HG02571 (cell line): ENCODE data around the gene PLEKHH2.
"Not testable (repeated sequence)": the region's sequence is repeated elsewhere in the genome, so short reads cannot be mapped to it uniquely, and the experiment has no call there.

Experiments
- ATAC-seq: cut with Tn5 transposase; IDR thresholded peaks from one replicate; pipeline ENCODE4 v1.9.1; 2021; ENCODE audit warnings: mild to moderate bottlenecking, moderate library complexity; ENCODE audit not compliant: unreplicated experiment

The PLEKHH2 gene

DNA sequence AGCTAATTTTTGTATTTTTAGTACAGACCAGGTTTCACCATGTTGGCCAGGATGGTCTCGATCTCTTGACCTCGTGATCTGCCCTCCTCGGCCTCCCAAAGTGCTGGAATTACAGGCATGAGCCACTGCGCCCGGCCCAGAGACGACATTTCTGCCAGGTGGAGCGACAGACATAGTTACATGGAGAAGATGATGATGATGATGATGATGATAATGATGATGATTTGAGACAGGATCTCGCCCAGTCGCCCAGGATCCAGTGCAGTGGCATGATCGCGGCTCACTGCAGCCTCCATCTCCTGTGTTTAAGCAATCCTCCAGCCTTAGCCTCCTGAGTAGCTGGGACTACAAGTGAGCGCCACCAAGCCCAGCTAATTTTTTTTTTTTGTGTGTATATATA lies 907 bp upstream of the PLEKHH2 start:
- not testable (repeated sequence) for ATAC-seq

DNA sequence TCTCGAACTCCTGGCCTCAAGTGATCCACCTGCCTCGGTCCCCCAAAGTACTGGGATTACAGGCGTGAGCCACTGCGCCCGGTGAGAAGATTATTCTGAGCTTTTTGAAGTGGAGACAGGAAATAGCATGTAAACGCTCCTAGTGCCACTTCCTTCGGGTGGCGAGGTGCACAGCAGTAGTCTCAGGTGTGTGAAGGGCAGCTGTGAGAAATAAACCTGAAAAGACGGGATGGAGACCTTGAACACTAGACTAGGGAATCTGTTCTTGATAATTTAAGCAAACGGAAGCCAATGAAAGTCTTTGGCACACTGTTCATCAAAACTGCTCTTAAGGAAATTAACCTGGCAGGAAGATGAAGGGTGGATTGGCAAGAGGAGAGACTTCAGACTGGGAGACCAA lies 439 bp upstream of the PLEKHH2 start:
- no peak for ATAC-seq

DNA sequence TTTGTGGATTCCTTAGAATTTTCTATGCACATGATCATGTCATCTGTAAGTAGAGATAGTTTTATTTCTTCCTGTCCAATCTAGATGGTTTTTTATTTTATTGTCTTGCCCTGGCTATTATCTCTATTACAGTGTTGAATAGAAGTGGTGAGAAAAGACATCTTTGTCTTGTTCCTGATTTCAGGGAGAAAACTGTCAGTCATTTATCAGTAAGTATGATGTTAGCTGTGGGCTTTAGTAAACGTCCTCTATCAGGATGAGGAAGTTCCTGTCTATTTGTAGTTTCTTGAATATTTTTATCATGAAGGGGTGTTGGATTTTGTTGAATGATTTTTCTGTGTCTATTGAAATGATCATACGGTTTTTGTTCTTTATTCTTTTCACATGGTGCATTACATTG lies 5.3 kb downstream of the PLEKHH2 start:
- no peak for ATAC-seq

DNA sequence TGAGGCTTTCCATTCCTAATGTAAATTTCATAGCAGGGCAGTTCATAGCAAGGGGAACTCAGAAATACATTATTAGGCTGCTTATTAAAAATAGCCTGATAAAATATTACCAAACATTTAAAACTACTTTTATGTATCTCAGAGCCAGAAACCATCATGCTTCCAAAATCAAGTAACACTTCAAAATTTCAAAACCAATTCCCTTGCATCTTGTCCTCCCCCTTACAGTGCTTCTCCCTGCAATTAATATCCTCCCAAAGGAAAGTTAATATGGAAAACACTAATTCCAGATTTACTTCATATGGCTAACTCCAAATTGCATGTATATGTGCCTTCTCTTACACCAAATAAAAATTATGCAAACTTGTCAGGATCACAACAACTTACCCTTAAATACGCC lies 6.6 kb downstream of the PLEKHH2 start:
- no peak for ATAC-seq

DNA sequence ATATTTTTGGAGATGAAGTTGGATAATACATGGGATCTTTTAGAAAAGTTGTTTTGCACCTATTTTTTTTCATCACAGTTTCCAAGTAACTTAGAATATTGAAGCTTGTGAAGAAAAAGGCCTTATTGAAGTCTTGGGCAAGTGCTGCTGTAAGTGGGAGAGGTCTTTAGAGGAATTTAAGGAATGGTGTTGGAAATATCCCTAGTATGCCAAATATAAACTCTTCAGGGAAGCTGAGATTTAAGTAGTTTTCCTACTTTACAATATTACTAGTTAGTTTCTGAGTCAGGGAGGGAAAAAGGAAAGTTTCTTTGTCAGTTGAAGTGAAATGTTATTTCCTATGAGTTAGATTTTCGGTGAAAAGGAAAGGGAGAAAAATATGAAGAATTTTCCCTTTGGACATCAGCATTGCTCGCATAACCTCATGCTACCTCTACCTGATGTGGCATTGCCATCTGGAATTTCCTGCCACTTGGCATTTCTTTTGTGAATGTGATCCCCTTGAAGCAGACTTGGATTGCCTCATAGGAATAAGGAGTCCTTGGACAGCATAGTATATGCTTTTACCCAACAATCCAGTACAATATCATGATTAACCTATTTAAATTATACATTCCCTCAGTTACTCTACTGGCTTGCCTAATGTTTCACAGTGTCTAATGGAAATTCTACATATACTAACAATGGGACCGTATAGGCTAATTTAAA lies 12.1 kb downstream of the PLEKHH2 start:
- ATAC-seq, result no peak

DNA sequence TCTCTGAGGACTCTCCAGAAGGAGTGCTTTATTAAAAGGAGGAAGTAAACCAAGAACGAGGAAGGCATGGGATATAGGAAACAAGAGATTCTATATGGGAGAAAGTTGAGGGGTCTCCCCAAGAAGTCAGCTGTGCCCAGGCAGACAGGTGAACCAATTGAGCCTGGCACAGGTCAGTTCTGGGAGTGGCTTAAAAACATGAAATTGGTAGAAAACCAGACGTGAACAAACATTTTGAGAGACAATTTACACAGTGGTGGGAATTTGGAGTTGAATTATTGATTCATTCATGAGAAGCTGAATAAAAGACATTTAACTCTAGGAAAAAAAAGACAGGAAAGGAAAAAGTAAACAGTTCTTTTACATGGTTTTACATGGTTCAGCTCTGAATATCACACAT lies 16.4 kb downstream of the PLEKHH2 start:
- ATAC-seq, result no peak

DNA sequence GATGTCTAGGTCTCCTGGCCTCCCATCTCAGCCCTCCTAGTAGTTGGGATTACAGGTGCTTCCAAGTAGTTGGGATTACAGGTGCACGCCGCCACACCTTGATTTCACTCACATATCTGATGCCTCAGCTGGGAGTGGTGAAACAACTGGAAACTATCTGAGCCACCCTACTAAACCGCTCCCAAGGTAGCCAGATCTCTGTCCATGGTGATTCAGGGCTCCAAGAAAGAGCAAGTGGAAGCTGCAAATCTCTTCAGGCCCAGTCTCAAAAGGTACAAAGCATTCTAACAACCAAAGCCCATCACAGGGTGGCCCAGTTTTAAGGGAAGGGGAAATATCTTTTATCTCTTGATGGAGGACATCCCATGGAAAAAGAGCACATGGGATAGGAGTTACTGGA lies 20.2 kb downstream of the PLEKHH2 start:
- no peak for ATAC-seq

DNA sequence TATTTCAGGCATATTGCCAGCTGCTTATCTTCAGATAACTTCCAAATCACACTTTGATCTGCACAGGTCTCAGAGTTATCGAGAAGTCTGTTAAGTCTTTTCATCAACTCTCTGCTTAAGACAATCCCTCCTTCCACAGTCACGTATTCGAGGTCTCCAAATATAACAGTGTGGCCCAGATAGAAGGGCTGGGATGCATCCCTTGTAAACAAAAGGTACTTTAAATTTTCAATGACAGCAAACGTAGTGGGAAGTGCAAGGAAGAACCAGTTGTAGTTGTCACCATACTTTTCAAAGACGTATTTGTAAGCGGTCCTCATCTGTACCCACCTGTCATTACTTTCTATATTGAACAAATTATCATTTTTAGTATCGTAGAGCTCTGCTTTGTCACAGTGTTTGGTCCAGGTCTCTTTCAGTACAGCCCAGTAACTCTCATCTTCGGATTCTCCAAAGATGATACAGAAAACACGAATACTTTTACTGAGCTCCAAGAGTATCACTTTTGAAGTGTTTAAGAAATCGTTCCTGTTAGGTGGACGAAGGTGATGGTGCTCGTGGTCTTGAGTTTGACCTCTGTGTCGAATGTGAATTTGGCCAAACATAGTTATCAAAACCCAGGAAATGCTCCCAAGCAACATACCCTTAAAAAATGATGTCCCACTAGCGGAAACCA lies 38.7 kb downstream of the PLEKHH2 start:
- no peak for ATAC-seq

DNA sequence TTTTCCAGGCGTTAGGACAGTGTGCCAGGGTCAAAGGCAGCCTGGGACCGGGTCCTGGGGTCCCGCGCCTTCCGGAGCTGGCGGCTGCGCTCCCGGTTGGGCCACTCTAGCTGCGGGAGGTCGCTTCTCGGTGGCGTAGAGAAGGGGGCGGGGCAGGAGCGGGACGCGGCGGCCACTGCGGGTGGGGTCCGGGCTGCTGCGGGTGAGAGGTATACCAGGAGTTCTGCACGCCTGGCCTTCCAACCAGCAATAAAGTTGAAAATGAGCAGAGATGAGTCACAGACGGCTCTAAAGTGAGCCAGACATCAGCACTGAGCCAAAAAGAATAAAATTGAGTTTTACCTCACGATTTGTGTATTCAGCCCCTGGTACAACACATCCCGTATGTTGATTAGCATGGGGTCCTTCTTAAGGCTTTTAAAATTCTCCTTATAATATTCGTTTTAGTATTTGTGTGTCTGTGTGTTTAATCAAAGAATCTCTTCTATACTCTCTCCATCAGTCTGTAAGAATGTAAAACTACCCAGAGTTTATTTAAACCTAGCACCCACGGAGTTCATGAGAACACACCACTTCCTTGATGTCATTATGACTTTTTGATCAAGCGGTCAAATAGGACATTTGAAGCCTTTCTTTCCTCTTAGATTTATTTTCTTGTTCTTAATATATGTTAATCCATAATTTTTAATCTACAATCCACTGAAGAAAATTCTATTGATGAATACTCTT lies 39.4 kb downstream of the PLEKHH2 start, which contains the start of gene C1GALT1C1L:
TSS of gene C1GALT1C1L (minus strand) at position 108 of the 729 bp plus-strand sequence. CDS start at position 1, 107 bp downstream.
- ATAC-seq, result no peak

DNA sequence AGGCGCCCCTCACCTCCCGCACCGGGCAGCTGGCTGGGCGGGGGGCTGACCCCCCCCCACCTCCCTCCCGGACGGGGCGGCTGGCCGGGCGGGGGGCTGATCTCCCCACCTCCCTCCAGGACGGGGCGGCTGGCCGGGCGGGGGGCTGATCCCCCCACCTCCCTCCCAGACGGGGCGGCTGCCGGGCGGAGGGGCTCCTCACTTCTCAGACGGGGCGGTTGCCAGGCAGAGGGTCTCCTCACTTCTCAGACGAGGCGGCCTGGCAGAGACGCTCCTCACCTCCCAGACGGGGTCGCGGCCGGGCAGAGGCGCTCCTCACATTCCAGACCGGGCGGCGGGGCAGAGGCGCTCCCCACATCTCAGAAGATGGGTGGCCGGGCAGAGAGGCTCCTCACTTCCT lies 40.7 kb downstream of the PLEKHH2 start:
- ATAC-seq, result not testable (repeated sequence)

DNA sequence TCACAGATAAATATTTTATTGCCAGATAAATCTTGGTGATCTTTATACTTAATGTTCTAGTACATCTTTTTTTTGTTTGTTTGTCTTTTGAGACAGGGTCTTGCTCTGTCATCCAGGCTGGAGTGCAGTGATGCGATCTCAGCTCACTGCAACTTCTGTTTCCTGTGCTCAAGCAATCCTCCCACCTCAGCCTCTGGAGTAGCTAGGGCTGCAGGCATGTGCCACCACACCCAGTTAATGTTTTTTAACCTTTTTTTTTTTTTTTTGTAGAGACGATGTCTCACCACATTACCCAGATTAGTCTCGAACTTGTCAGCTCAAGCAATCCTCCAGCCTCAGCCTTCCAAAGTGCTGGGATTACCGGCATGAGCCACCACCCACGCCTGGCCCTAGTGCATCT lies 48.3 kb downstream of the PLEKHH2 start:
- no peak for ATAC-seq

DNA sequence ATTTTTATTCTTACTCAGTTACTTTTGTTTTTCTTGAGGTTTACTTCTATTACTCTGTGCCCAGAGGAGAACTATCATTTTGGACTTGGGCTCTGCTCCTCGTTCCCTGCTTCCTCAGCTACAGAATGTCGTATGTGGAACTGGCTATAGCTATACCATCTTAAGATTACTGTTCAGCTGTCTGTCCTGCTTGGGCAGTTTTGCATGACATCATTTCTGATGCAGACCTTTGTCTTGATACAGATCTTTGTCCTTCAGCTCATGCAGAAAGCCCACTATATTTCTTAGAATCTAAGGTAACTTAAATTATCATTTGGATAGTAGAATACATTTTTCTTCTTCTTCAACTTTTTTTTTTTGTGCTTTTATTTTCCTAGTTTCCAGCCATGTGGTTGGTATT lies 52.9 kb downstream of the PLEKHH2 start:
- ATAC-seq, result no peak

DNA sequence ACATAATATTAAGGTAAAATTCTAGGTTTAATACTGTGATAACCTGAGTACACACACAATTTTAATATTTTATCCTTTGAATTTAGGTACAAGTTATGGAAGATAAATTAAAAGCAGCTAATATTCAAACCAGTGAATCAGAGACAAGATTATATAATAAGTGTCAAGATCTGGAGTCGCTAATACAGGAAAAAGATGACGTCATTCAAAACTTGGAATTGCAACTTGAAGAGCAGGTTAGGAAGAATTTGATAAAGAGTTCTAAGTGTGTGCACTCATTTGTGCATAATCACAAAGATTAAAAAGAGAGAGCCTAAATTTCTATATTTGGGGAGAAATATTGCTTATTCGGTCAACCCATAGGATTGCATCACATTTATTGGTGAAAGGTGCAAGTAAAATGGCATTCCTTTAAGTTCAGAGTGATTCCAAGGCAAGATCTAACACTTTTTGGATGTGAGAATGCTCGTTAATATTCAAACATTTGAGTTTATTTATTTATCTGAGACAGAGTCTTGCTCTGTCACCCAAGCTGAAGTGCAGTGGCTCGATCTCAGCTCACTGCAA lies 55.5 kb downstream of the PLEKHH2 start:
- ATAC-seq, result no peak

DNA sequence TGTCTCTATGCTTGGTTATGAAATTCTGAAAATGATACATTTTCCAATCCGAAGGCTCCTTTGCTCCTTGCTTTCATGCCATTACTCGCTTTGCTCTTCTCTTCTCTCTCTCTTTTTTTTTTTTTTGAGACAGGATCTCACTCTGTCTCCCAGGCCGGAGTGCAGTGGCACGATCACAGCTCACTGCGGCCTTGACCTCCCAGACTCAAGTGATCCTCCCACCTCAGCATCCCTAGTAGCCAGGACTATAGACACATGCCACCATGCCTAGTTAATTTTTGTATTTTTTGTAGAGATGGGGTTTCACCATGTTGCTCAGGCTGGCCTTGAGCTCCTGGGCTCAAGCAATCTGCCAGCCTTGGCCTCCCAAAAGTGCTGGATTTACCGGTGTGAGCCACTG lies 61.1 kb downstream of the PLEKHH2 start:
- ATAC-seq, result not testable (repeated sequence)

DNA sequence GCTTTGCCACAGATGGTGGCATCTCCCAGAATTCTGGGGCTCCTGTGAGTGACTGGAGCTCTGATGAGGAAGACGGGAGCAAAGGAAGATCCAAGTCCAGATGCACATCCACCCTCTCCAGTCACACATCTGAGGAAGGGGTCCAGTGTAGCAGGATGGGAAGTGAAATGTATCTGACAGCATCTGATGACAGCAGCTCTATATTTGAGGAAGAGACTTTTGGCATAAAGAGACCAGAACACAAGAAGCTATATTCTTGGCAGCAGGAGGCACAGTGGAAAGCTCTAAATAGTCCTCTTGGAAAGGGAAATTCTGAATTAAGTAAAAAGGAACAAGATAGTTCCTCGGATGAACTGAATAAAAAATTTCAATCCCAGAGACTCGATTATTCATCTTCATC lies 62.7 kb downstream of the PLEKHH2 start:
- no peak for ATAC-seq

DNA sequence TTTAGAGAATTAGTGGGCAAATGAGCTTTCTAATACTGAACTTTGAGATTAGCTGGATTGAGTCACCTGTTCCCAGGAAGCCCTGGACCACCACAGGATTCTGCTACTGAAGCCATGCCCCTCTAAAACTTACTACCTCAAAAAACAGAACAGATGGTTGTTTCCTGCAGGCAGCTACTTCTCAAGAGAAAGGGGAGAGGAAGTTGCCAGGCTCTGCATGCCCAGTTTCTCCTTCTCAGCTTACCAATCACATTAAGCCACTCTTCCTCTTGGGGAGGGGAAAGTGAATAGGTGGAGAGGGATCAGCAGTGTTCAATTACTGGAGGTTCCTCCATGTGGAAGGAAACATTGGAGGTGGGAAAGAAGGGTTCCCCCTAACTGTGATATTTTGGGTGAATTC lies 64.1 kb downstream of the PLEKHH2 start:
- no peak for ATAC-seq

DNA sequence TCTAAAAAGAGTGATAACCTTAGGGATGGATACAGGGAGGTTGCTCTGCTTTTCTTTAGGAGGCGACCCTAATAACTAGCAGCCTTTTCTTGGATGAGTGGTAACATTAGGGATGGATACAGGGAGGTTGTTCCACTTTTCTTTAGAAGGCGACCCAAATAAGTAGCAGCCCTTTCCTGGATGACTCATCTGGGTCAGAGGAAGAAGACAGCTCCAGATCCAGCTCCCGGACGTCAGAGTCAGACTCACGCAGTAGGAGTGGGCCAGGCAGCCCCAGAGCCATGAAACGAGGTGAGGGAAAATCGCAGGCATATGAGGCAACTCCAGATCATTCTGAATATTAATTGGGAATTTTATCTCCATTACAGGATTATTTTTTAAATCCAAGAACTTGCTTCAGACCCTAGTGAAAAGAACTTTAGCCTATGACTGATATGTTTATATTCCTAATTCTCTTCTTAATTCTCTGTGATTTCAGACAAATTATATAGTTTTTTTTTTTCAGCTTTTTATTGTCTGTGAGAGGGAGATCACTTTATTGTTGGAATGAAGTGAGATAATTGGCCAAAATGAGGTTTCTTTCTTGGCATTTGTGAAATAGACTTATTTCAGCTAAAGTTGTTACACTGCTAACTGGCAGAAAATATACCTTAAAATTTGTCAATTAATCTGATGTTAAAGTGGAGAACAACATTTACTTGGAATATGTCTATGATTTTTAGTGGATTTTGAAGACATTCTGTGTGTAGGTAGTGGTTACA lies 70.4 kb downstream of the PLEKHH2 start:
- no peak for ATAC-seq

DNA sequence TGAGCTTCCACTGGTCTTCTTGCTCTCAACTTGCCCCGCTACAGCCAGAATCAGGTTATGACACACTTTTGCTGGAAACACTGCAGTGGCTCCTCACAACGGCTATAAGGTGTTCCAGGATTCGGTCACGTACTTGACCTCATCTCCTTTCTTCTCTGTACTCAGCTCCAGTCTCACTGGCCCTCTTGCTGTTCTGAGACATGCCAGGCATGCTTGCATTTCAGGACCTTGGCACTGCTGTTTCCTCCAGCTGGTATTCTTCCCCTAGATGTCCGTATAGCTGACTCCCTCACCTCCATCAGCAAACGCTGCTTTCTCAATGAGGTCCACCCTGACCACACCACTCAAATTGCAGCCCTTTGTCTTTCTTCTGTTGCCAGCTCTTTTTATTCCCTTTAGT lies 71.1 kb downstream of the PLEKHH2 start:
- ATAC-seq, result no peak

DNA sequence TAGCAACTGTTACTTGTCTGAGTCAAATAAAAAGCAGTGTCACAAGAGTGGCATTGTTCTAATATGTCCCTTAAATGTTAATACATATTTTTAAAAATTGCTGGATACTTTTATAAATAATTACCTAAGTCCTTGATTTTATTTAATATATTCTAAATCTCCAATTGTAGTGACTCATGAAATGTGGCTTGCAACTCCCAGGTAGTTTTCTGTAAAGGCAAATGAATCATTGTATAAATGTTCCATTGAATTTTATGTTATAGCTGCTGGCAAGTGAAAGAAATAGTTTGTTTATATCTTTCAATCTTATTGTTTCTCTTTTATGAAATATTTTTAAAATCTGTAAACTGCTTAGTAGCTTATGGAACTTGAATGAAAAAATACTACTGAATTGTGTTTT lies 71.8 kb downstream of the PLEKHH2 start:
- ATAC-seq, result no peak

DNA sequence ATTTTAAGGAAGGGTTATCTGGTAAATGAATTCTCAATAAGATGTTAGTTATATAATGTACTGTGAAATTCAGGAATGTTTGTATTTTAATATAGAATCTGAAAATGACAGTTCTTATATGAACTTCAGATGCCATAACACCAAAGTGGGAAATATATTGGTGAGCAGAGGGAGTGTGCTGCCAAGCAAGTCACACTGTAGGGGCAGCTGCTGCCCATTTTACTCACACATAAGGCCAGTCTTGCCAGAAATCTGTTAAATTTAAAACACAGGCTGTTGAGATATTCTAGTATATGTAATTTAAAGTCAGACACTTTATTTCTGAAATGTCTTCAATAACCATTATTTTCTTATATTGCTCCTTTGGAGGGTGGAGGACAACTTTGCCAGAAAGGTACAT lies 73.8 kb downstream of the PLEKHH2 start:
- ATAC-seq, result no peak

DNA sequence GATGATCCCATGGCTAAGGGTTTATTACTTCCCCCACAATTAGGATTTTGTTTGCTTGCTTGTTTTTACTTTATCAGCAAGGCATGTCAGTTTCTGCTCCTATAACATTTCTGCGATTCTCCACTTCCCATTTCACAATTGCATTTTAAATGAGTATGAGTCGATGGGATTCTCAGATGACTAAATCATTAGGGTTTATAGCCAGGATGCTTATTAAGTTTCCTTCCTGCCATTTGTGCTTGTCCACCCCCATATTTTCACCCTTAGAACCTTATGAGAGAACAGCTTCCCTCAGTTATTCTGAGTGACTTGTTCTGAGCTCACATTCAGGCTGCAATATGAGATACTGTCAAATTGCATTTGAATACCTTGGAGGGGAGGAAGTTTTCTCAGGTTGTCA lies 77.1 kb downstream of the PLEKHH2 start:
- no peak for ATAC-seq
